ENCODE measurements around the gene TTLL6. TPM values are rescaled to one million over a fixed set of nuclear protein-coding genes. Genes with fewer than 3 reads are reported as not detected.

TTLL6 gene
- total and polyA plus RNA-seq, 2 of the 8 experiments (the other 6 are each of a cell fraction or from before 2014, with no cell fraction given): 2.6 to 4.3 TPM

DNA sequence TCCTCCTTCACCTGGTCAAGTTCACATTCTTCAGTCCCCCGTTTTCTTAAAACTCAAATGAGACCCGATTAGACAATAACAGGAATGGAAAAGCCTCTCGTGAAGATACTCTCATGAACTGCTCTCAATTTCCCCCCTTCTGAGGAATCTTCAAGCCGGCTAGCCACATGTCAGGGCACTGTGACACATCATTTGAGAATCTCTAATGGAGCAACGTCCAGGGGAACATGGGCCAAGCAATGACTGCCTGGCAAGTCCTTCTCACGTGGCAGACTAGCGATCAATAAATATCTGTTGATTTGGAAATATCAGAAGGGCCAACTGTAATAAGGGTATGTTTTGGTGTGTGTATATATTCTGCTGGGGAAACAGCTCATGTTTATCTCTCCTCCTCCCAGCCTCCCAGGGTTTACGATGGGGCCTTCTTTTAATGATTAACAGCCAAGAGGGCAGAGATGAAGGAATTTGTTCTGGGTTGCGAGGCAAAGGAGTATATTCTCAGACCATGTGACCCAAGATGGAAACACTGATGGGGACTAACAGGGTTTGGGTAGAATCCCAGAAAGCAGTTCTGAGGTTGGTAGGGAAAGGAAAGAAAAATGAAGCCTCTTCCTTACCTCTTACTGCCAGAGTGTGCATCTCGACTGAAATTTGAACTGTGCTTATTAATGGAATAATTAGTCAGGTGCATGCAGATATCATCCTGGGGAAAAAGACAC is 21.4 kb downstream of the TTLL6 start:
- Histone ChIP-seq H3K4ac (replicated peaks; ENCODE audit: insufficient read length, low read depth, low read length) (no peak overlapping the region), H3K9ac (replicated peaks in 1 of 4; ENCODE audit: extremely low read depth in 1 of 4, low read depth in 3 of 4, low read length in 3 of 4) (no peak overlapping the region), H2AFZ (ENCODE audit: low read length) (no peak overlapping the region), H3K14ac (ENCODE audit: insufficient read length) (no peak overlapping the region), H3K79me1 (ENCODE audit: low read depth, low read length) (no peaks in the 10 kb centered on the region), H3K4me2 (ENCODE audit: insufficient read depth in 1 of 2, low read depth in 2 of 2, low read length in 2 of 2) (no peak overlapping the region), H3K56ac (replicated peaks; ENCODE audit: insufficient read length, low read depth, low read length) (no peak overlapping the region), H4K8ac (ENCODE audit: extremely low read depth, insufficient read depth, low read length) (no peak overlapping the region), H3K36me3 (ENCODE audit: control insufficient read depth in 2 of 4, insufficient read depth in 4 of 4, low read length in 3 of 4) (no peaks in the 10 kb centered on the region), H4K5ac (ENCODE audit: insufficient read length, low read depth, low read length) (no peak overlapping the region), H3K23ac (ENCODE audit: insufficient read length) (no peak overlapping the region), H3K27me3 (replicated peaks in 1 of 4; ENCODE audit: control insufficient read depth in 3 of 4, extremely low read depth in 1 of 4, insufficient read depth in 3 of 4, low read length in 3 of 4) (peaks cover 0 to 1% (median 0%) of the 10 kb centered on the region in 4 experiments; a peak in 1 of 7 replicates), H3K79me2 (ENCODE audit: control insufficient read depth in 1 of 2, insufficient read depth in 2 of 2, low read length in 2 of 2) (no peaks in the 10 kb centered on the region), H2BK5ac (ENCODE audit: low read depth, low read length) (no peak overlapping the region), H4K91ac (replicated peaks; ENCODE audit: insufficient read length, low read length) (no peak overlapping the region), H3K4me3 (ENCODE audit: extremely low read depth in 1 of 4, insufficient read depth in 2 of 4, low read depth in 3 of 4, low read length in 4 of 4) (no peak overlapping the region), H2BK15ac (ENCODE audit: low read length) (no peak overlapping the region), H4K20me1 (replicated peaks in 1 of 2; ENCODE audit: control insufficient read depth in 1 of 2, insufficient read depth in 2 of 2, low read length in 2 of 2) (peaks cover 0 to 2% of the 10 kb centered on the region in 2 experiments), H3K27ac (ENCODE audit: low read depth, low read length) (no peak overlapping the region), H3K23me2 (ENCODE audit: low read depth, low read length) (no peaks in the 10 kb centered on the region), H2BK120ac (replicated peaks; ENCODE audit: low read depth, low read length) (no peak overlapping the region), H3K18ac (ENCODE audit: extremely low read depth, low read length) (no peak overlapping the region), H3K9me3 (ENCODE audit: insufficient read depth in 2 of 2, low read depth in 1 of 2, low read length in 1 of 2) (no peaks in the 10 kb centered on the region), H2AK5ac (ENCODE audit: low read depth, low read length) (no peak overlapping the region), H2BK12ac (ENCODE audit: low read depth, low read length) (no peak overlapping the region), H3K4me1 (replicated peaks in 1 of 4; ENCODE audit: control insufficient read depth in 3 of 4, insufficient read depth in 4 of 4, low read length in 3 of 4) (peaks cover 0 to 3% (median 0%) of the 10 kb centered on the region in 4 experiments; a peak in 2 of 7 replicates), H2BK20ac (ENCODE audit: low read length) (no peak overlapping the region)
- DNase-seq (ENCODE audit: low read depth in 1 of 2, low spot score in 2 of 2) (no peak), FAIRE-seq (no peak)
- CTCF ChIA-PET (ENCODE audit: partially characterized antibody): interaction anchor here (0.9 to 88.5 kb wide), 8 partner anchors 9 to 124 kb away, joined by 3 to 2590 read pairs (median 6); partner anchors contain the start of genes ATP5MC1, PRAC1 and PRAC2
- 90% methylated on average over 10 of the region's 10 CpGs; no CpG with 5 or more reads in 1 of the 2 experiments for WGBS, 2 experiments (ENCODE audit: extremely low coverage in 1 of 2, insufficient coverage in 1 of 2, insufficient read length in 1 of 2, insufficient replicate concordance in 2 of 2, low coverage in 1 of 2, low lambda C conversion rate in 2 of 2, missing lambda C conversion rate in 1 of 2)
- POLR2A ChIA-PET (ENCODE audit: partially characterized antibody): no interaction called here
- no peak for TF ChIP-seq JUND (IDR thresholded peaks at IDR 0.05; ENCODE audit: low read length)
- TF ChIP-seq CTBP2 (IDR thresholded peaks at IDR 0.05; ENCODE audit: borderline replicate concordance, insufficient read depth, insufficient read length, low read length): no peak
- no peak for TF ChIP-seq SIX5 (IDR thresholded peaks at IDR 0.05; ENCODE audit: low read depth, low read length)
- TF ChIP-seq BACH1 (IDR thresholded peaks at IDR 0.05; ENCODE audit: low read length): no peak
- TF ChIP-seq RAD21 (IDR thresholded peaks at IDR 0.05 in 1 of 2, conservative IDR thresholded peaks at IDR 0.05 in 1 of 2; ENCODE audit: low read depth in 2 of 2, low read length in 2 of 2): no peak
- no peak for TF ChIP-seq NRF1 (IDR thresholded peaks at IDR 0.05; ENCODE audit: low read depth, low read length)
- TF ChIP-seq CBX5 (IDR thresholded peaks at IDR 0.05; ENCODE audit: low read depth, low read length): no peak
- TF ChIP-seq KDM4A (IDR thresholded peaks at IDR 0.05; ENCODE audit: low read depth, low read length, severe bottlenecking): no peak
- TF ChIP-seq TAF7 (optimal IDR thresholded peaks at IDR 0.05; ENCODE audit: borderline replicate concordance, low read depth, low read length): no peak
- no peak for TF ChIP-seq POLR2AphosphoS5 (IDR thresholded peaks at IDR 0.05; ENCODE audit: low read depth, low read length)
- no peak for TF ChIP-seq POLR2A (IDR thresholded peaks at IDR 0.05; ENCODE audit: control extremely low read depth in 1 of 2, low read depth in 2 of 2, low read length in 2 of 2)
- no peak for TF ChIP-seq HDAC2 (IDR thresholded peaks at IDR 0.05; ENCODE audit: borderline replicate concordance in 1 of 2, low read depth in 2 of 2, low read length in 2 of 2)
- TF ChIP-seq CEBPB (IDR thresholded peaks at IDR 0.05; ENCODE audit: low read depth, low read length): no peak
